Heart left ventricle (tissue), 13 donors: Measurements from ENCODE around the gene SHISAL2A.

Experiments
- POLR2A ChIP-seq, 2 donors: fragments of 450-650 bp; IDR thresholded peaks; one replicate each; pipeline ENCODE4 v1.6.1; 2017; ENCODE audit warnings: antibody characterized with exemption in 2 of 2, mild to moderate bottlenecking in 2 of 2, moderate library complexity in 2 of 2
- TF ChIP-seq, protein P1 (sequence below), 12 donors: fragments of 200-600 bp; sonication (generic) in 4 of 12; IDR thresholded peaks; one replicate each; pipeline versions ENCODE4 v1.5.0 to v1.8.0; 2018 to 2022; ENCODE audit warnings: antibody characterized with exemption in 12 of 12, mild to moderate bottlenecking in 5 of 12
- donor health status: ischemic (EF 13 %, LVEDD 7.1; RV severe dilation, severe dysfunction).
- donor health status: DM: no; HTN: yes; CAD: no.
- donor health status: DM: no; HTN: no; CAD: no.
- donor health status: ischemic (EF 25% LVEDD 6.9; RV normal size, moderate dysfunction).
- donor health status: ischemic (EF 25% LVEDD 5.7; RV mildly dilated, moderate dysfunction).
- donor health status: ischemic (EF 35%, LVEDD 5.7; RV mildly dilated, moderate dysfunction).
- donor health status: nonischemic (EF 11% LVEDD 7.7; RV severe dilation, severe dysfunction).
- donor health status: DM: yes; HTN: yes; CAD: no.
- donor health status: PGD.
- donor health status: ischemic (EF 29% LVEDD 5.4; RV normal size, mild dysfunction).
- donor health status: nonischemic (EF 23%, LVEDD 6.1; RV moderate dilation, normal function).

DNA sequence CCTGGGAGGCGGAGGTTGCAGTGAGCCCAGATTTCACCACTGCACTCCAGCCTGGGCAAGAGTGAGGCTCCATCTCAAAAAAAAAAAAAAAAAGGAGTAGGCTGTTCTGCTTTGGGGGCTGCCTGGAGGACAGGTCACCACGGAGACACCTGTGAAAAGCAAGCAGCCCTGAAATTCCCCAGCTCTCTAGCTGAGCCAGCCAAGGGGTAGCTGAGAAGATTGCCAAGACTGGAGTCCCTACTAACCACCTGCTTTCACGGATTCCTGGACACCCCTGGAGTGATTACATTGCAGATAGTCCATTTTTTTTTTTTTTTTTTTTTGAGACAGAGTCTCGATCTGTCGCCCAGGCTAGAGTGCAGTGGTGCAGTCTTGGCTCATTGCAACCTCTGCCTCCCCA lies 18.3 kb upstream of the SHISAL2A start:
- TF ChIP-seq, protein P1, sequence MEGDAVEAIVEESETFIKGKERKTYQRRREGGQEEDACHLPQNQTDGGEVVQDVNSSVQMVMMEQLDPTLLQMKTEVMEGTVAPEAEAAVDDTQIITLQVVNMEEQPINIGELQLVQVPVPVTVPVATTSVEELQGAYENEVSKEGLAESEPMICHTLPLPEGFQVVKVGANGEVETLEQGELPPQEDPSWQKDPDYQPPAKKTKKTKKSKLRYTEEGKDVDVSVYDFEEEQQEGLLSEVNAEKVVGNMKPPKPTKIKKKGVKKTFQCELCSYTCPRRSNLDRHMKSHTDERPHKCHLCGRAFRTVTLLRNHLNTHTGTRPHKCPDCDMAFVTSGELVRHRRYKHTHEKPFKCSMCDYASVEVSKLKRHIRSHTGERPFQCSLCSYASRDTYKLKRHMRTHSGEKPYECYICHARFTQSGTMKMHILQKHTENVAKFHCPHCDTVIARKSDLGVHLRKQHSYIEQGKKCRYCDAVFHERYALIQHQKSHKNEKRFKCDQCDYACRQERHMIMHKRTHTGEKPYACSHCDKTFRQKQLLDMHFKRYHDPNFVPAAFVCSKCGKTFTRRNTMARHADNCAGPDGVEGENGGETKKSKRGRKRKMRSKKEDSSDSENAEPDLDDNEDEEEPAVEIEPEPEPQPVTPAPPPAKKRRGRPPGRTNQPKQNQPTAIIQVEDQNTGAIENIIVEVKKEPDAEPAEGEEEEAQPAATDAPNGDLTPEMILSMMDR (IDR thresholded peaks at IDR 0.05) = no peak
- no peak for TF ChIP-seq POLR2A (IDR thresholded peaks at IDR 0.05)
